ENCODE results near the gene SGIP1.

GRCh38 chr1:66642992-66643391 lies 109.0 kb downstream of the SGIP1 start:
- TF ChIP-seq CTCF (IDR thresholded peaks at IDR 0.05): no peak
- TF ChIP-seq POLR2A (IDR thresholded peaks at IDR 0.05): no peak
